Activated T-cell treated with anti-CD3 and anti-CD28 coated beads, Interleukin-2, amount 50 U/mL, for 4 hours (primary cell): Measurements from ENCODE around the gene SMARCA4. TPM values are rescaled to one million over a fixed set of nuclear protein-coding genes. Genes with fewer than 3 reads are reported as not detected.

Experiments
- ATAC-seq, 2 donors: fragments of 200-7000 bp; cut with Tn5 transposase; one replicate each; pipeline ENCODE4 v1.10.0; 2021
- DNase-seq: peaks from one replicate; pipeline ENCODE4 v3.0.0-alpha.2; 2020
- H3K27me3 Mint-ChIP-seq: one replicate; pipeline ENCODE4 v1.8.0; 2021; ENCODE audit warnings: low read depth, mixed read lengths
- H3K36me3 Mint-ChIP-seq: one replicate; pipeline ENCODE4 v1.8.0; 2022; ENCODE audit warnings: mixed read lengths; ENCODE audit not compliant: insufficient read depth
- H3K4me1 Mint-ChIP-seq: one replicate; pipeline ENCODE4 v1.8.0; 2021; ENCODE audit warnings: low read depth, mixed read lengths
- H3K4me3 Mint-ChIP-seq: one replicate; pipeline ENCODE4 v1.8.0; 2021; ENCODE audit warnings: mild to moderate bottlenecking, moderate library complexity, mixed read lengths
- H3K9me3 Mint-ChIP-seq: one replicate; pipeline ENCODE4 v1.8.0; 2021; ENCODE audit warnings: mixed read lengths
- total RNA-seq, 3 donors: library from RNA; stranded (reverse); gene quantifications; one replicate each; pipeline ENCODE4 v1.2.1, GENCODE V29; 2021

Gene SMARCA4
- total RNA-seq, 3 donors from 2014 or later = 160 to 168 (median 162) TPM

DNA sequence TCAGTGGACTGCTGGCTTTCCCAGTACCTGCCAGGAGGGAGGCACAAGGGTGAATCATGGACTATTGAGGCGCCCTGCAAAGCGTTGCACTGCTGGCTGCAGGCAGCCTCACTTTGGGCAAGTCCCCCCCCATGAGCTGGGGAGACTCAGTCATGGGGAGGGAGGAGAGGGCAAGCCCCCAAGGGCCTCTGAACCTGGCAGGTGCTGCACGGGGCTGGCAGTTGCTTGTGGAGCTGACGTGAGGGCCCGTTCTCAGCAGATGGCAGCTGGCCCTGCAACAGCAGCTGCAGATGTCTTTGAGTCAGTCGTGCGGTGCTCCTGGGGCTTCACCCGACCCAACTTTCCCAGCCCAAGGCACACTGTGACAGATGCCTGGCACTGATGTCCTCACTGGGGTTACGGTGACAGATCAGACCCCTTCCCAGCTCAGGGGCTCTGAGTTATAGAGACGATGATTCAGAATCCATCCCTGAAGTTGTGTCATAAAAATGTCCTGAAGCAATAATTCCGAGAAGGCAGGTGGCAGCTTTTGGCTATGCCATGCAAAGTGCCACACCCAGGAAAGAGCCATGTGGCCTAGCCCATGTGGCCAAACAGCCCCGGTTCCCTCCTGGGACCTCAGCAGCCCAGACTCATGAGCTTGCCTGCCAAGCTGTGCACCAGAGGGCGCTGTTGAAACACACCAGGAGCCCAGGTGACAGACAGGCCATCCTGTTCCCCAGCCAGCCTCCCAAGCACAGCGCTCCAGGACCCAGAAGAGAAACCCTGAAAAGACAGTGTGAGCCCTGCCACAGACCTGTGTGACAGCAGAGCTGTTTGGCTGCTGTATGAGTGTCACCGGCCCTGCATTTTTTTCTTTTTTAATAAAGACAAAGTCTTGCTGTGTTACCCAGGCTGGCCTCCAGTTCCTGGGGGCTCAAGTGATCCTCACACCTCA lies 74.9 kb downstream of the SMARCA4 start:
- H3K4me1 Mint-ChIP-seq = peaks cover 6% of the 10 kb centered on the region
- ATAC-seq (peak; percentile 92 to 93), DNase-seq (peak; percentile 83)
- no peaks in the 10 kb centered on the region for H3K27me3 Mint-ChIP-seq
- H3K36me3 Mint-ChIP-seq = peaks cover 48% of the 10 kb centered on the region
- H3K9me3 Mint-ChIP-seq = no peaks in the 10 kb centered on the region
- no peak overlapping the region for H3K4me3 Mint-ChIP-seq

DNA sequence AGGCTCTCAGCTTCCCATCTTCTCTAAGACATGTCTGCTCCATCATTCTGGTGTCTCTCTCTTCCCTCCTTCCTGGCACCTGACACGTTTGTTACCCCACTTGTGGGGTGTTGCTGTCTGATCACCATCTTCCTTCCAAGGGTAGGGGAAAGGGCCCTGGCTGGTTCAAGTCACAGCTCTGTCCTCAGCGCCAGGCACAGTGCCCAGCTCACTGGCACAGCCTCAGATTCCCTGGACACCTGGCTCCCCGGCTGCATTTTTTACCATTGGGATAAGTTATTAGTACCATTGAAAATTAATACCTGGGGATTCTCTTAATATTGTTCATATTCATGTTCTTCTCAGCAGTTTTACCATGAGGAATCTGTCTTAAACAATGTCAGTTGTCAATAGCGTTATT lies 77.7 kb downstream of the SMARCA4 start:
- Mint-ChIP-seq H3K4me3 (no peak overlapping the region), H3K4me1 (peaks cover 6% of the 10 kb centered on the region), H3K36me3 (peaks cover 51% of the 10 kb centered on the region), H3K9me3 (no peaks in the 10 kb centered on the region), H3K27me3 (no peaks in the 10 kb centered on the region)
- DNase-seq (no peak), ATAC-seq (no peak)

DNA sequence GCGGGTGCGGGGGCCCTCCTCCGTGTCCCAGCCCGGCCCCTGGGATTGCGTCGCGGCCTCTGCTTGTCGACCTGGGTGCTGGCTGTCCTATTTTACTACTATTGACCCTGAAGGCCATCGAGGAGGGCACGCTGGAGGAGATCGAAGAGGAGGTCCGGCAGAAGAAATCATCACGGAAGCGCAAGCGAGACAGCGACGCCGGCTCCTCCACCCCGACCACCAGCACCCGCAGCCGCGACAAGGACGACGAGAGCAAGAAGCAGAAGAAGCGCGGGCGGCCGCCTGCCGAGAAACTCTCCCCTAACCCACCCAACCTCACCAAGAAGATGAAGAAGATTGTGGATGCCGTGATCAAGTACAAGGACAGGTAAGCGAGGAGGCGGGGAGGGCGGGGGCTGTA lies 80.4 kb downstream of the SMARCA4 start:
- Mint-ChIP-seq H3K4me1 (no peaks in the 10 kb centered on the region), H3K4me3 (no peak overlapping the region), H3K9me3 (no peaks in the 10 kb centered on the region), H3K27me3 (no peaks in the 10 kb centered on the region), H3K36me3 (peaks cover 47% of the 10 kb centered on the region)
- ATAC-seq (no peak), DNase-seq (no peak)

DNA sequence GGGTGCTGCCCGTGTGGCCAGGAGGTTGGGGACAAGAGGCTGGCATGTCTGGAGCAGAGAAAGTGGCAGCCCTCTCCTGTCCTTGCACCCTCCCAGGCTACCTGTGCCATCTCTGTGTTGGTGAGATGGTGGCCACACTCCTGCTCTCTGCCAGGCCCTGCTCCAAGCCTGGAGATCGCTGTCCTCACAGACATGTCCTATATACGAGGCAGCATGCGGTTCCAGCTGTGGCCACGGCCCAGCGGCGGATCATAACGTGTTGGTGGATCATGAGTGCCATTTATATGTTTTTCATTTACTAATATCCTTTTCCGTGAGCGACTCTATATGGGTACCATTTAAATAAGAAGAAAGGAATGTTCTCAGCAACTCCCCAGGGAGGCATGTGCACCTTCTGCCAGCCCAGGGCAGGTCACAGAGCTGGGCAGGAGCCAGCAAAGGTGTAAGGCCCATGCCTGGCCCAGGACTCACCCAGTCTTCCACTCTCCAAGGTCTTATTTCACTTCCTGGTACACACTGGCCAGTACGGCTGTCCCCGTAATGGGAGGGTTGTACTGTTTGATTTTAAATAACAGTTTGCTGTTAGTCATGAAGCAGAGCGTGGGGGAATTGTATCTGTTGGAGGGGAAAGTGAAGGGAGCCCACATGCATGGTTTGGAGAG lies 81.3 kb downstream of the SMARCA4 start:
- peaks cover 6% of the 10 kb centered on the region for H3K4me1 Mint-ChIP-seq
- no peaks in the 10 kb centered on the region for H3K27me3 Mint-ChIP-seq
- peaks cover 41% of the 10 kb centered on the region for H3K36me3 Mint-ChIP-seq
- no peak overlapping the region for H3K4me3 Mint-ChIP-seq
- H3K9me3 Mint-ChIP-seq = no peaks in the 10 kb centered on the region
- no peak for ATAC-seq
- no peak for DNase-seq

DNA sequence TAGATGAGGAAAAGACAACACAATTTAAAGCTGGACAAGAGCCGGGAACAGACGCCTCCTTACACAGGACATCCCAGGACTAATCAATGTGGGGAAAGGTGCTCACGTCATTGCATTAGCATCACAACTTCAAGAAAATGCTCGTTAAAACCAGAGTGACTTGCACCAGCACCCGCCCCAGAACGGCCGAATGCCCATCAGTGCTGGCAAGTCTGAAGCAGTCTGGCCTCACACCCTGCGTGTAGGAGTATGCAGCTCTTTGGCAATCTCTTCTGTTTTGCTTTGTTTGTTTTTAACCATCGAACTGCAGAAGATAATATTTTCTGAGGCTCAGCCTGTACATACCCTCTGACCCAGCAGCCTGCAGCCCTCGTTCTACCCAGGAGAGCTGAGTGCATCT lies 83.6 kb downstream of the SMARCA4 start:
- no peak for ATAC-seq
- H3K9me3 Mint-ChIP-seq = no peaks in the 10 kb centered on the region
- no peaks in the 10 kb centered on the region for H3K27me3 Mint-ChIP-seq
- DNase-seq = no peak
- H3K4me1 Mint-ChIP-seq = peaks cover 21% of the 10 kb centered on the region
- no peak overlapping the region for H3K4me3 Mint-ChIP-seq
- H3K36me3 Mint-ChIP-seq = peaks cover 31% of the 10 kb centered on the region

DNA sequence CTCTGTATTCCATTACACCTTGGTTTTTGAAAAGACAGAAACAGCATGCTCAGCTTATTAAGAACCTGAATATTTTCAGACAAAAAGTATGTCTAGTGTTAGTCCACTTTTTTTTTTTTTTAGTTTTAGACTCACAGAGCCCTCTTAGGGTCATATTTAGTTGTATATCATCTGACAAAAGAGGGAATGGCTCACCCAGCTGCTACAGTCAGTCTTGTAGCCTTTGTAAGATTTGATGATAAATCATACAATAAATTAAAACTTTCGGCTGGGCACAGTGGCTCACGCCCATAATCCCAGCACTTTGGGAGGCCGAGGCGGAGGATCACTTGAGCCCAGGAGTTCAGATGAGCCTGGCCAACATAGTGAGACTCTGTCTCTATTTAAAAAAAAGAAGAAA lies 84.7 kb downstream of the SMARCA4 start:
- H3K27me3 Mint-ChIP-seq = no peaks in the 10 kb centered on the region
- ATAC-seq = no peak
- DNase-seq = no peak
- H3K4me3 Mint-ChIP-seq = no peak overlapping the region
- H3K9me3 Mint-ChIP-seq = no peaks in the 10 kb centered on the region
- peaks cover 31% of the 10 kb centered on the region for H3K36me3 Mint-ChIP-seq
- H3K4me1 Mint-ChIP-seq = peaks cover 32% of the 10 kb centered on the region

DNA sequence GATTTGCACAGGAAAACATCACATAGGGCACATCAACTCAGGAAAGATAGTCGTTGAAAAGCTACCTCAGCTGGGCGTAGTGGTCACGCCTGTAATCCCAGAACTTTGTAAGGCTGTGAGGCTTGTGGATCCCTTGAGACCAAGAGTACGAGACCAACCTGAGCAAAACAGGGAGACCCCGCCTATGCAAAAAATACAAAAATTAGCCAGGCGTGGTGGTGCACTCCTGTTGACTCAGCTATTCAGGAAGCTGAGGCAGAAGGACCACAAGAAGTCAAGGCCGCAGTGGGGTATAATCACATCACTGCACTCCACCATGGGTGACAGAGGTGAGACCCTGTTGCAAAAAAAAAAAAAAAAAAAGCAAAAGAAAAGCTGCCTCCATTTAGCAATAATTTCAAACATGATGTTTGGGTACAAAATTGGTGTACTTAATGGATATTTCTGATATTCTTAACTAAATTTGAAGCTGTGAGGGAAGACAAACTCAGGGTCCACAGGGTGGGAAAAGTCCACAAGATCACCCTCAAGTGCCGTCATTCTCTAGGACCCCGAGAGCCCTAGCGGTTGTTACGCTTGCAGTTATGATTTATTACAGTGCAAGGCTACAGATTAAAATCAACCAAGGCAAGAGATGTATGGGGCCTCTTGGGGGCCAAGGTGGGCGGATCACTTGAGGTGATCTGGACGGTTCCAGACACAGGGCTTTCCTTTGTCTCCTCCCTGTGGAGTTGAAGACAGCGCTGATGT lies 86.0 kb downstream of the SMARCA4 start:
- no peak for DNase-seq
- H3K4me1 Mint-ChIP-seq = peaks cover 39% of the 10 kb centered on the region
- H3K9me3 Mint-ChIP-seq = no peaks in the 10 kb centered on the region
- H3K27me3 Mint-ChIP-seq = no peaks in the 10 kb centered on the region
- H3K4me3 Mint-ChIP-seq = no peak overlapping the region
- peaks cover 23% of the 10 kb centered on the region for H3K36me3 Mint-ChIP-seq
- no peak for ATAC-seq

DNA sequence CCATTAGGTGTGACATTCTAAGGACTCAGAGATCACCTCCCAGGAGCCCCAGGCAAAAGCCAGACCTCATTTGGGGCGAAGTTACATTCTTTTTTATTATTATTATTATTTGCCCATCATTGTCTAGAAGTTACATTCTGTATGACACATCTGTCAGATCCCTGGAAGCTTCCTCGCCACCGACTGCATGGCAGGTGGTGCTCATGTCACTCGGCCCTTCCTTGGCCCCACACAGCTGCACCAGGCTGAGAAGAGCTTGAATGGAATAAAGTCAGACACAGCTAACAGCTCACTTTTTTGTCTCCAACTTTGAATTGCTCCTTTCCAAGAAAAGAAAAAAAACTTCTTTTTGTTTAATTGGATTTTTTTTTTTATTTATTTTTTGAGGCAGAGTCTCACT lies 87.0 kb downstream of the SMARCA4 start:
- Mint-ChIP-seq H3K9me3 (no peaks in the 10 kb centered on the region), H3K36me3 (peaks cover 16% of the 10 kb centered on the region), H3K4me1 (peaks cover 48% of the 10 kb centered on the region), H3K27me3 (no peaks in the 10 kb centered on the region), H3K4me3 (no peak overlapping the region)
- DNase-seq = no peak
- ATAC-seq = no peak

DNA sequence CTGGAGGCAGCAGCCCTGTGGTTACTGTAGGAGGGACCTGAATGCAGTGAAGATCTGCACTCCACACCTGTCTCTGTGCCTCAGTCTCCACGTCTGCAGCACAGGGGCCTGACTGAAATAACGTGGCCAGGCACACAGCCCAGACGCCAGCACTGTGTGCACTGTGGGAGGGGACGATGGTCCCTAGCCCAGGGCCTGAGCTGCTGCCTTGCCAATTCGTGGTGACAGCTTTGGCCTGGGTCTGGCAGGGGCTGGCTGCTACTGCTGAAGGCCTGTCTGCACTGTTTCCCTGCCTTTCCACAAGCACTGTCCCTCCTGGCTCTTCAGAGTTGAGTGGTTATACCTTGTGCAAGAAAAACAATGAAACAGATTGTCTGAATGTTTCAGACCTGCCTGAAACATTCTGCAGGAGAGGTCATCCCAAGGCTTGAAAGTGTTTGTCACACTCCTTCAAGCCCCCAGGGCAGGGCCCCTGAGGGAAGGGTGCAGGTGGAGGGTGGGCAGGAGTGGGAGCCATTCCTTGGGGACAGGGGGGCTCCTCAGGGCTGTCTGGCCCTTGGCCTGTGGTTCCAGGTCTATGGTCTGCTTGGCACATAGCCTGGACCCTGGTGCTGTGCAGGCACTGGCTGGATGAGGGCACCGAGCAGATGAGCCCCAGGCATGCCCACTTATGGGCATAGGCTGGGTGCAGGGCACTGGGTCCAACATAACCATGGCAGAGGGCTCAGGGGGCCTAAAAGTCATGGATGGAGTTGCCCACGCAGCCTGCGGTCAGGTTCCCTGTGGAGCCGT lies 89.7 kb downstream of the SMARCA4 start:
- peak in 1 of 2 donors; percentile 6 for ATAC-seq
- H3K4me1 Mint-ChIP-seq = peaks cover 50% of the 10 kb centered on the region
- no peak overlapping the region for H3K4me3 Mint-ChIP-seq
- H3K27me3 Mint-ChIP-seq = no peaks in the 10 kb centered on the region
- H3K36me3 Mint-ChIP-seq = peaks cover 5% of the 10 kb centered on the region
- no peak for DNase-seq
- no peaks in the 10 kb centered on the region for H3K9me3 Mint-ChIP-seq

DNA sequence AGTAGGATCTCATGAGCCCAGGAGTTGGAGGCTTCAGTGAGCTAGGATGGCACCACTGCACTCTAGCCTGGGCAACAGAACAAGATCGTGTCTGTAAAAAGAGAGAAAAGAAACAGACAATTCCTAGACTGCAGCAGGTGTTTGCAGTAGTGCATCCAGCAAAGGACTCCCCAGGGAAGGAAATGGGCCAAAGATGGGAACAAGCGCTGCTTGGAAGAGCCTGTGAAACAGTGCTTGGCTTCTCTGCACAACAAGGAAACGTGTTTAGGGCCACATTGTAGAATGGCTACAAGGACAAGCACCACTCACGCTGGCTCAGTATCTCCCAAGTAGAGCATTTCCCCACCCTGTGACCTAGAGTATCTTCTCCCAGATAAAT lies 93.0 kb downstream of the SMARCA4 start:
- no peak for DNase-seq
- Mint-ChIP-seq H3K36me3 (peaks cover 2% of the 10 kb centered on the region), H3K4me1 (peaks cover 35% of the 10 kb centered on the region), H3K9me3 (no peaks in the 10 kb centered on the region), H3K4me3 (no peak overlapping the region), H3K27me3 (no peaks in the 10 kb centered on the region)
- ATAC-seq = no peak

DNA sequence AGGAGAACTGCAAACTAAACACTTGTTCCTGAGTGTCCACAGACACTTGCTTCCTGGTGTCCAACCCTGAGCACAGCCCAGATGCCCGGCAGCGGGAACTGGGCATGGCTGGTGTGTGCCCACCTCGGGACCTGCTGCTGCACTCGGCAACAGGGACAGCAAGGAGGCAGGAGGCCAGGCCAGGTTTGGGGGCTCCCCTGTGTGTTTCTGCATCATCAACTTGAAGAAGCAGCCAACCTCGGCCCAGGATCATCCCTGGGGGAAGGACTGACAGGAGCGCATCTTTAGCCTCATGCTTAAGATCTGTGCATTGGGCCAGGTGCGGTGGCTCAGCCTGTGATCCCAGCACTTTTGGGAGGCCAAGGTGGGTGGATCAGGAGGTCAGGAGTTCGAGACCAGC lies 93.4 kb downstream of the SMARCA4 start:
- Mint-ChIP-seq H3K4me3 (no peak overlapping the region), H3K9me3 (no peaks in the 10 kb centered on the region), H3K27me3 (no peaks in the 10 kb centered on the region), H3K4me1 (peaks cover 31% of the 10 kb centered on the region), H3K36me3 (peaks cover 2% of the 10 kb centered on the region)
- DNase-seq (no peak), ATAC-seq (no peak)

DNA sequence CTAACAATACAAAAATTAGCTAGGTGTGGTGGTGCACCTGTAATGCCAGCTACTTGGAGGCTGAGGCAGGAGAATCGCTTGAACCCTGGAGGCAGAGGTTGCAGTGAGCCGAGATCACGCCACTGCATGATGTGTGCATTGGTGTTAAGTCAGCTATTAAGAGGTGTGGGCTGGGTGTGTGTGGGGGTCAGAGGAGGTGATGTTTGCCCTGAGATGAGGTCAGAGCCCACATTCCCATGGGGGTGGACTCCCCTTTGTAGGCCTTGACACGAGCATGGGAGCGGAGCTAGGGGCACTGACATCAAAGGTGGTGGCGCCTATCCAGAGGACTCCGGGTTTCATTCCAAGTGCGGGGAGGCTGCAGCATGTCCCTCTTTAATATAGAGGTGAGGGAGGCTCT lies 93.8 kb downstream of the SMARCA4 start:
- Mint-ChIP-seq H3K36me3 (peaks cover 2% of the 10 kb centered on the region), H3K4me1 (peaks cover 26% of the 10 kb centered on the region), H3K4me3 (no peak overlapping the region), H3K9me3 (no peaks in the 10 kb centered on the region), H3K27me3 (no peaks in the 10 kb centered on the region)
- ATAC-seq (no peak), DNase-seq (no peak)

DNA sequence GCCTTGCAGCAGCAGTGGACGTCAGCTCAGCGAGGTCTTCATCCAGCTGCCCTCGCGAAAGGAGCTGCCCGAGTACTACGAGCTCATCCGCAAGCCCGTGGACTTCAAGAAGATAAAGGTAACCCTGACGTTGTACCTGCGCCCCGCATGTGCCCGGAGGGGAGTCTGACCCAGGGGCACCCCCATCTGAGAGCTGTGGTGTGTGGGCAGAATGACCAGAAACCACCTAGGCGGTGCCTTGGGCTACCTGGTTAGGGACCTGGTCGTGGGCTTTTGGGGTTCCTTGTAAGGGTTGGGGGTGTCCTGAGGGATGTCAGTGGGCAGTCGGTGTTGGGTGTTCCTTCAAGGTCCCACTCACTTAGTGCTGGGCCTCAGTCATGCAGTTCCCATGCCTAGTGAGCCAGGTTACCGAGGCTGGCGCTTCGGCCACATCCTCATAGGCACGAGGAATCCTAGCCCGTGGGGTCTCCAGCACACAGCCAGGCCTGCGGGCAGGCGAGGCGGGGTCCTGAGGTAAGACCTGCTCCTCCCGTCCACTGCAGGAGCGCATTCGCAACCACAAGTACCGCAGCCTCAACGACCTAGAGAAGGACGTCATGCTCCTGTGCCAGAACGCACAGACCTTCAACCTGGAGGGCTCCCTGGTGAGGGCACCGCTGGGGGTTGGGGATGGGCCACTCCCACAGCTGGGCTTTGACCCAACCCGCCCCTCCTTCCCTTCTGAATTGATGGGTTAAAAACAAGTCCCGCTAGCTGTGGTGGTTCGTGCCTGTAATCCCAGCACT lies 97.6 kb downstream of the SMARCA4 start:
- DNase-seq (no peak), ATAC-seq (no peak)
- H3K36me3 Mint-ChIP-seq = peaks cover 2% of the 10 kb centered on the region
- H3K4me1 Mint-ChIP-seq = no peaks in the 10 kb centered on the region
- no peak overlapping the region for H3K4me3 Mint-ChIP-seq
- H3K9me3 Mint-ChIP-seq = no peaks in the 10 kb centered on the region
- no peaks in the 10 kb centered on the region for H3K27me3 Mint-ChIP-seq
